Measurements from ENCODE around the gene KCNMA1. TPM values are rescaled to one million over a fixed set of nuclear protein-coding genes. Genes with fewer than 3 reads are reported as not detected.

Gene KCNMA1
- polyA plus RNA-seq, 1 experiment, result 21.4 TPM

DNA sequence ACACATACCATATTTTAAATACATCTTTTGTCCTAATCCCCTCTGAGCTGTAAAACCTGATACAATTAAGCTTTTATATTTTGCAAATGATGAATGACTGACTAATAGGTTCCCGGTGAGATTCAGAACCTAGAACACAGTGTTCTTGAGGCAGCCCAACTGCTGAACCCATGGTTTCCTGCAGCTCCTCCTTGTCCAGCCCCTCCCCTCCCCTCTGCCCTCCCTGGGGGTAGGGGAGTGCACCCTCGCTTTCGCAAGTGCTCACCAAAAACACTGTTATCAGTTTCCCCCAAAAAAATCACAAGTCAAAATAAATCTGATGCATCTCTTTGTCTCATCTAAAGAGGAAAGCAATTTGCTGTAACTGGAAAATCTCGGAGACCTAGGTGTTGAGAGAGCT is 602.8 kb downstream of the KCNMA1 start:
- CTCF ChIA-PET, result interaction anchor here (1.5 kb wide), 2 partner anchors 16 to 21 kb away, joined by 4 to 5 read pairs; no protein-coding TSS in a partner anchor
- no peak overlapping the region for H3K4me3 ChIP-seq (ENCODE audit: low read depth, low read length)
- POLR2A ChIA-PET, result no interaction called here
- TF ChIP-seq, protein P1, sequence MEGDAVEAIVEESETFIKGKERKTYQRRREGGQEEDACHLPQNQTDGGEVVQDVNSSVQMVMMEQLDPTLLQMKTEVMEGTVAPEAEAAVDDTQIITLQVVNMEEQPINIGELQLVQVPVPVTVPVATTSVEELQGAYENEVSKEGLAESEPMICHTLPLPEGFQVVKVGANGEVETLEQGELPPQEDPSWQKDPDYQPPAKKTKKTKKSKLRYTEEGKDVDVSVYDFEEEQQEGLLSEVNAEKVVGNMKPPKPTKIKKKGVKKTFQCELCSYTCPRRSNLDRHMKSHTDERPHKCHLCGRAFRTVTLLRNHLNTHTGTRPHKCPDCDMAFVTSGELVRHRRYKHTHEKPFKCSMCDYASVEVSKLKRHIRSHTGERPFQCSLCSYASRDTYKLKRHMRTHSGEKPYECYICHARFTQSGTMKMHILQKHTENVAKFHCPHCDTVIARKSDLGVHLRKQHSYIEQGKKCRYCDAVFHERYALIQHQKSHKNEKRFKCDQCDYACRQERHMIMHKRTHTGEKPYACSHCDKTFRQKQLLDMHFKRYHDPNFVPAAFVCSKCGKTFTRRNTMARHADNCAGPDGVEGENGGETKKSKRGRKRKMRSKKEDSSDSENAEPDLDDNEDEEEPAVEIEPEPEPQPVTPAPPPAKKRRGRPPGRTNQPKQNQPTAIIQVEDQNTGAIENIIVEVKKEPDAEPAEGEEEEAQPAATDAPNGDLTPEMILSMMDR (IDR thresholded peaks at IDR 0.05; ENCODE audit: insufficient read depth, low read depth, low read length), result no peak
- no peak for DNase-seq (ENCODE audit: low read depth)
- no peaks in the 10 kb centered on the region for H3K27me3 ChIP-seq (ENCODE audit: control insufficient read depth, insufficient read depth, low read length)
- H3K36me3 ChIP-seq (ENCODE audit: control insufficient read depth, insufficient read depth, low read length), result no peaks in the 10 kb centered on the region

DNA sequence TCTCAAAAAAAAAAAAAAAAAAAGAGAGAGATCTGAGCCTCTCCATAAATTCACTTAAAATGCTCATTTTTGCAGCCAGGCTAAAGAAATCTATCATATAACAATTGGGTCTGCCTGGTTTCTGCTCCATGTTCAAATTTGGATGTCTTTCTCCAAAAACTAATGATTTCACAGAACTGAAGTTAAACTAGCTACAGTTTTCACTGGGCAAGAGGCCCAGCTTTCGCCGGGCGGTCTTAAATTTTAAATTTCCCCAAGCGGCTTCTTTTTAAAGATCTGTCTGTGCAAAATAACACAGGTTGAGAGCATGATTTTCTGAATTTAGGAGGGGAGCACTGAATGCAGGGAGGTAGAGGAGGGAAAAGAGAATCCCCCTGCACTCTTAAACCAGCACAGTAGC is 603.4 kb downstream of the KCNMA1 start:
- POLR2A ChIA-PET, result no interaction called here
- no peak for DNase-seq (ENCODE audit: low read depth)
- TF ChIP-seq, protein P1 (IDR thresholded peaks at IDR 0.05; ENCODE audit: insufficient read depth, low read depth, low read length), result no peak
- H3K27me3 ChIP-seq (ENCODE audit: control insufficient read depth, insufficient read depth, low read length), result no peaks in the 10 kb centered on the region
- no peaks in the 10 kb centered on the region for H3K36me3 ChIP-seq (ENCODE audit: control insufficient read depth, insufficient read depth, low read length)
- CTCF ChIA-PET, result interaction anchor here (1.5 kb wide), 1 partner anchor 17 kb away, joined by 4 read pairs; no protein-coding TSS in a partner anchor
- no peak overlapping the region for H3K4me3 ChIP-seq (ENCODE audit: low read depth, low read length)

DNA sequence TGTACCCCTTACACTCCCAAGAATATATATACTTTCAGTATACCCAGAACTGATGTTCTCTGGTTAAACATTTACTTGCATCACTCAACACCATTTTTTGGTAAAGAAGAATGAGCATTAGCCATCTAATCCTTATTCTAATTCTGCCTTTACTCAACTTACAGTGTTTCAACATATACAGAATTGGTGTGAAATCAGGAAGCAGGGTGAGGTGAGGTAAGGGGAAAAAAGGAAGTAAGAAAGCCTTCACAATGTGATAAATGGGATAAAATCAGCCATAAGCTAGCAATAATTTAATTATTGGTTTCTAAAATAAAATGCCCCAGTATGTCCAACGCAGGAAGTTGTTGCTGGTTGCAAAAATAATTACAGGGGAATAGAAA is 605.4 kb downstream of the KCNMA1 start:
- DNase-seq (ENCODE audit: low read depth), result no peak
- Histone ChIP-seq H3K4me3 (ENCODE audit: low read depth, low read length) (no peak overlapping the region), H3K36me3 (ENCODE audit: control insufficient read depth, insufficient read depth, low read length) (no peaks in the 10 kb centered on the region), H3K27me3 (ENCODE audit: control insufficient read depth, insufficient read depth, low read length) (no peaks in the 10 kb centered on the region)
- ChIA-PET POLR2A (no interaction called here), CTCF (no interaction called here)
- TF ChIP-seq, protein P1 (IDR thresholded peaks at IDR 0.05; ENCODE audit: insufficient read depth, low read depth, low read length), result no peak

DNA sequence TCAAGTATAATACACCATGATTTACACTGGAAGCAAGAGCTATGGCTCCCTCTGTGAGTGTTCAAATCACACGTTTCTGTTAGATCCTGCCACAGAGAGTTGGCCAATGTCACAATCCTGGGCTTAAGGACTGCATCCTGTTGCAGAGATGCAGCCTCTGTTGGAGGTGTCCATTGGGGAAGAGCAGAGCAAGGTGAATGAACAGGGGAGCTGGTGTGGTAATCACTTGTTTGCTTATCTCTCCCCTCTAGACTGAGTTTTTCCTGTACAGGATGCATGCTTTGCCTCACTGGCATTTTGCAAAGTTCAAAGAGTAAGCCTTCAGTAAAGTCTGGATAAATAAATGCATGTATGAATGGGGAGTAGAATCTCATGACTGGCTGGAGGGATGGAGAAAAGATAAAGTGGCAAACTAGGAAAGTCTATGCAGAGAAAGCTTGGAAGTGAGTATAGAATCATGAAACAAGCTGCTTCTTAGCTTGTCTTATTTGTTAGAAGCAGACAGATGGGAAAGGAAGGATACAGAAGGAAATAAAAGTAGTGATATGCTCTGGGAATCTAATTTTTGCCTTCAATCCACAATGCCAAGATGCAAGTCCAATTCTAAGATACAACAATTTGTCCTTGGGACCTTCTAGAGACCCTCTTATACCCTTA is 605.9 kb downstream of the KCNMA1 start:
- H3K36me3 ChIP-seq (ENCODE audit: control insufficient read depth, insufficient read depth, low read length), result no peaks in the 10 kb centered on the region
- ChIA-PET CTCF (no interaction called here), POLR2A (no interaction called here)
- H3K4me3 ChIP-seq (ENCODE audit: low read depth, low read length), result no peak overlapping the region
- no peak for DNase-seq (ENCODE audit: low read depth)
- no peaks in the 10 kb centered on the region for H3K27me3 ChIP-seq (ENCODE audit: control insufficient read depth, insufficient read depth, low read length)
- TF ChIP-seq, protein P1 (IDR thresholded peaks at IDR 0.05; ENCODE audit: insufficient read depth, low read depth, low read length), result no peak

DNA sequence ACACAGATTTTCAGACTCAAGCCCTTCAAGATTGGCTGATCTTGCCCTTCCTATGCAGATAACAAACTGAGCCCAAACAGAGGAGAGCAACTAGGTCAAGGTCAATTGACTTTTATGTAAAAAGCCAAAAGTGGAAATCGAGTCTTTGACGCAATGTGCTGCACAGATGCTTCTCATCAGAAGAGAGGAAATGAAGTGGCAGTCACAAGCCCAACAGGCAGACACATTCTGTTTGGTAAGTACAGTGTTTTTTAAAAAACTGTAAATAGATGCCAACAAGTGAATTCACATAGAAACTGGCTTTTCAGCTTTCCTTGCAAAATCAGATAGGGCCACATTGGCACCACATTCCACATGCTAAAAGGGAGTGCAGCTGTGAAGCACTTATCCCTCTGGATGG is 606.6 kb downstream of the KCNMA1 start:
- TF ChIP-seq, protein P1 (IDR thresholded peaks at IDR 0.05; ENCODE audit: insufficient read depth, low read depth, low read length), result no peak
- CTCF ChIA-PET, result no interaction called here
- POLR2A ChIA-PET, result no interaction called here

More for the DNA sequence above, 606.6 kb downstream of the KCNMA1 start:
- DNase-seq (ENCODE audit: low read depth), result no peak
- H3K4me3 ChIP-seq (ENCODE audit: low read depth, low read length), result no peak overlapping the region
- no peaks in the 10 kb centered on the region for H3K27me3 ChIP-seq (ENCODE audit: control insufficient read depth, insufficient read depth, low read length)
- H3K36me3 ChIP-seq (ENCODE audit: control insufficient read depth, insufficient read depth, low read length), result no peaks in the 10 kb centered on the region
